ENCODE results near the gene SHISA9.

The SHISA9 gene

GRCh38 chr16:13081825-13082331 lies 180.5 kb downstream of the SHISA9 start:
- Histone ChIP-seq H3K4me3 (ENCODE audit: insufficient read length, low read depth) (no peak overlapping the region), H3K9ac (ENCODE audit: insufficient read length, low read depth) (no peak overlapping the region), H3K9me3 (ENCODE audit: insufficient read depth, low read length) (no peaks in the 10 kb centered on the region), H3K4me1 (ENCODE audit: insufficient read depth, insufficient read length) (no peaks in the 10 kb centered on the region), H3K27me3 (ENCODE audit: insufficient read depth, insufficient read length) (no peaks in the 10 kb centered on the region), H3K36me3 (ENCODE audit: insufficient read depth, insufficient read length, low read length) (no peaks in the 10 kb centered on the region)
- TF ChIP-seq ZNF274 (IDR thresholded peaks at IDR 0.05; ENCODE audit: low read depth, low read length) (no peak), SUZ12 (IDR thresholded peaks at IDR 0.05; ENCODE audit: extremely low read depth, insufficient read depth, insufficient read length) (no peak), YY1 (IDR thresholded peaks at IDR 0.05; ENCODE audit: insufficient read depth, insufficient read length) (no peak)
- DNase-seq (ENCODE audit: low read depth, low spot score) = no peak

GRCh38 chr16:13083681-13084080 lies 182.3 kb downstream of the SHISA9 start:
- no peak overlapping the region for H3K9ac ChIP-seq (ENCODE audit: insufficient read length, low read depth)
- no peaks in the 10 kb centered on the region for H3K9me3 ChIP-seq (ENCODE audit: insufficient read depth, low read length)
- no peaks in the 10 kb centered on the region for H3K4me1 ChIP-seq (ENCODE audit: insufficient read depth, insufficient read length)
- no peaks in the 10 kb centered on the region for H3K36me3 ChIP-seq (ENCODE audit: insufficient read depth, insufficient read length, low read length)
- no peak overlapping the region for H3K4me3 ChIP-seq (ENCODE audit: insufficient read length, low read depth)
- TF ChIP-seq SUZ12 (IDR thresholded peaks at IDR 0.05; ENCODE audit: extremely low read depth, insufficient read depth, insufficient read length) = no peak
- TF ChIP-seq YY1 (IDR thresholded peaks at IDR 0.05; ENCODE audit: insufficient read depth, insufficient read length) = no peak
- TF ChIP-seq ZNF274 (IDR thresholded peaks at IDR 0.05; ENCODE audit: low read depth, low read length) = no peak
- H3K27me3 ChIP-seq (ENCODE audit: insufficient read depth, insufficient read length) = no peaks in the 10 kb centered on the region
- DNase-seq (ENCODE audit: low read depth, low spot score) = no peak

- TF ChIP-seq YY1 (IDR thresholded peaks at IDR 0.05; ENCODE audit: insufficient read depth, insufficient read length) (no peak), ZNF274 (IDR thresholded peaks at IDR 0.05; ENCODE audit: low read depth, low read length) (no peak)
- H3K9me3 ChIP-seq (ENCODE audit: insufficient read depth, low read length) = no peaks in the 10 kb centered on the region
- DNase-seq (ENCODE audit: low read depth, low spot score) = no peak
- no peaks in the 10 kb centered on the region for H3K36me3 ChIP-seq (ENCODE audit: insufficient read depth, insufficient read length, low read length)
- no peaks in the 10 kb centered on the region for H3K27me3 ChIP-seq (ENCODE audit: insufficient read depth, insufficient read length)
- H3K4me1 ChIP-seq (ENCODE audit: insufficient read depth, insufficient read length) = no peaks in the 10 kb centered on the region
- H3K9ac ChIP-seq (ENCODE audit: insufficient read length, low read depth) = no peak overlapping the region
- no peak overlapping the region for H3K4me3 ChIP-seq (ENCODE audit: insufficient read length, low read depth)
These were observed 182.9 kb downstream of the SHISA9 start for GRCh38 chr16:13084331-13084730.

- no peak overlapping the region for H3K9ac ChIP-seq (ENCODE audit: insufficient read length, low read depth)
These were observed 192.3 kb downstream of the SHISA9 start for GRCh38 chr16:13093661-13094060.

GRCh38 chr16:13095061-13095460 lies 193.7 kb downstream of the SHISA9 start:
- Histone ChIP-seq H3K4me3 (ENCODE audit: insufficient read length, low read depth) (no peak overlapping the region), H3K9me3 (ENCODE audit: insufficient read depth, low read length) (peaks cover 6% of the 10 kb centered on the region; the same call in 1 of the 2 replicates), H3K9ac (ENCODE audit: insufficient read length, low read depth) (no peak overlapping the region), H3K4me1 (ENCODE audit: insufficient read depth, insufficient read length) (peaks cover 9% of the 10 kb centered on the region), H3K36me3 (ENCODE audit: insufficient read depth, insufficient read length, low read length) (no peaks in the 10 kb centered on the region), H3K27me3 (ENCODE audit: insufficient read depth, insufficient read length) (no peaks in the 10 kb centered on the region)
- no peak for DNase-seq (ENCODE audit: low read depth, low spot score)
- TF ChIP-seq ZNF274 (IDR thresholded peaks at IDR 0.05; ENCODE audit: low read depth, low read length) (no peak), SUZ12 (IDR thresholded peaks at IDR 0.05; ENCODE audit: extremely low read depth, insufficient read depth, insufficient read length) (no peak), YY1 (IDR thresholded peaks at IDR 0.05; ENCODE audit: insufficient read depth, insufficient read length) (no peak)

More at GRCh38 chr16:13093661-13094060, 192.3 kb downstream of the SHISA9 start:
- Histone ChIP-seq H3K27me3 (ENCODE audit: insufficient read depth, insufficient read length) (no peaks in the 10 kb centered on the region), H3K9me3 (ENCODE audit: insufficient read depth, low read length) (peaks cover 6% of the 10 kb centered on the region; the same call in 1 of the 2 replicates), H3K4me3 (ENCODE audit: insufficient read length, low read depth) (no peak overlapping the region), H3K36me3 (ENCODE audit: insufficient read depth, insufficient read length, low read length) (no peaks in the 10 kb centered on the region), H3K4me1 (ENCODE audit: insufficient read depth, insufficient read length) (peaks cover 5% of the 10 kb centered on the region)
- no peak for DNase-seq (ENCODE audit: low read depth, low spot score)
- no peak for TF ChIP-seq SUZ12 (IDR thresholded peaks at IDR 0.05; ENCODE audit: extremely low read depth, insufficient read depth, insufficient read length)
- no peak for TF ChIP-seq ZNF274 (IDR thresholded peaks at IDR 0.05; ENCODE audit: low read depth, low read length)
- TF ChIP-seq YY1 (IDR thresholded peaks at IDR 0.05; ENCODE audit: insufficient read depth, insufficient read length) = no peak

GRCh38 chr16:13098536-13098935 lies 197.1 kb downstream of the SHISA9 start:
- H3K27me3 ChIP-seq (ENCODE audit: insufficient read depth, insufficient read length) = no peaks in the 10 kb centered on the region
- peaks cover 6% of the 10 kb centered on the region for H3K4me1 ChIP-seq (ENCODE audit: insufficient read depth, insufficient read length)
- DNase-seq (ENCODE audit: low read depth, low spot score) = no peak
- H3K9ac ChIP-seq (ENCODE audit: insufficient read length, low read depth) = no peak overlapping the region
- H3K9me3 ChIP-seq (ENCODE audit: insufficient read depth, low read length) = no peaks in the 10 kb centered on the region
- TF ChIP-seq YY1 (IDR thresholded peaks at IDR 0.05; ENCODE audit: insufficient read depth, insufficient read length) (no peak), ZNF274 (IDR thresholded peaks at IDR 0.05; ENCODE audit: low read depth, low read length) (no peak), SUZ12 (IDR thresholded peaks at IDR 0.05; ENCODE audit: extremely low read depth, insufficient read depth, insufficient read length) (no peak)
- no peak overlapping the region for H3K4me3 ChIP-seq (ENCODE audit: insufficient read length, low read depth)
- no peaks in the 10 kb centered on the region for H3K36me3 ChIP-seq (ENCODE audit: insufficient read depth, insufficient read length, low read length)

GRCh38 chr16:13099822-13100221 lies 198.4 kb downstream of the SHISA9 start:
- Histone ChIP-seq H3K9ac (ENCODE audit: insufficient read length, low read depth) (no peak overlapping the region), H3K27me3 (ENCODE audit: insufficient read depth, insufficient read length) (no peaks in the 10 kb centered on the region), H3K4me1 (ENCODE audit: insufficient read depth, insufficient read length) (peaks cover 3% of the 10 kb centered on the region), H3K4me3 (ENCODE audit: insufficient read length, low read depth) (no peak overlapping the region), H3K9me3 (ENCODE audit: insufficient read depth, low read length) (0 out of 2 replicates have a peak, but pooled peaks cover 4% of the 10 kb centered on the region), H3K36me3 (ENCODE audit: insufficient read depth, insufficient read length, low read length) (no peaks in the 10 kb centered on the region)
- TF ChIP-seq ZNF274 (IDR thresholded peaks at IDR 0.05; ENCODE audit: low read depth, low read length) = no peak
- peak; percentile 57 for DNase-seq (ENCODE audit: low read depth, low spot score)
